KOPT-K1 (cell line): ENCODE measurements around the gene OSBPL5.

Source experiments
- H3K27ac ChIP-seq: fragments of 200-600 bp; sonication (generic); 2 replicates; pipeline ENCODE4 v1.5.1; 2016; ENCODE audit warnings: antibody characterized with exemption, mild to moderate bottlenecking, low read depth, low read length; ENCODE audit not compliant: poor library complexity, severe bottlenecking
- H3K36me3 ChIP-seq: fragments of 200-600 bp; sonication (generic); 2 replicates; pipeline ENCODE4 v1.5.1; 2017; ENCODE audit warnings: antibody characterized with exemption, mild to moderate bottlenecking, low read length, moderate library complexity; ENCODE audit not compliant: insufficient read depth
- H3K9me3 ChIP-seq: fragments of 200-600 bp; sonication (generic); 2 replicates; pipeline ENCODE4 v1.5.1; 2017; ENCODE audit warnings: antibody characterized with exemption, low read length, mild to moderate bottlenecking; ENCODE audit not compliant: insufficient read depth, poor library complexity, severe bottlenecking

Gene OSBPL5

DNA sequence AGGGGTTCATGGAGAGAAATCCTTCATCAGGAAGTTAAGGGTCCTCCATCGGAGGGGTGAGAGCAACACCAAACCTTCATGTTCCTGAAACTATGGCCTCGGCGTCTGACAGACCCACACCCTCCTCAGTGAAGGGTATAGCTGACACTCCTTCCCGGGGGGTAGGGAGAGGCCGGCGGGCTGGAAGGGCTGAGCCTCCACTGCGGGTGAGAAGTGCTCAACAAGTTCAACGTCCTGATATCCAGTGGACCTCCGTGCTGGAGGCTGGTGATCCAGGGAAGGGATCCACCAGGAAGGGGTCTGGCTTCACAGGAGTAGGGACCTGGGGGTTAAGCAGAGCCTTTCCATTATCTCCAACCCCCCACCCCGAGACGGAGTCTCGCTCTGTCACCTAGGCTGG, 120.2 kb downstream of the OSBPL5 start:
- Histone ChIP-seq H3K36me3 (peaks cover 59% of the 10 kb centered on the region), H3K27ac (no peak overlapping the region), H3K9me3 (no peaks in the 10 kb centered on the region)

DNA sequence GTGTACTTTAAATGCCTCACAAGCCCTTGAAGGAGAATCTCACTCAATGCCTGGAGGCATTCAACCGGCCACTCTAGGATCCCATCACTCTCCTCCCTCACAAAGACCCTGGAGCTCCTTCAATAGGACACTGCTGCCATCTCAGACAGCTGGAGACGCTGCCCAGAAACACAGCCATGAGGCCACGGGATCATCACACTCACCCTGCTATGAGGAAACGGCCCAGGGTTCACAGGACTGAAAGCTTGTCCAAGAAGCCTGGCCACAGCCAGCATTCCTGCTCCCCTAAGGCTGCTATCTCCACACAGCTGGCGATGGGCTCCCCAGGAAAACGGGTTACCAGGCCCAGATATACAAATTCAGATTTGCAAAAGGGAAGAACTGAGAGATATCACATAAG, 121.1 kb downstream of the OSBPL5 start:
- Histone ChIP-seq H3K9me3 (no peaks in the 10 kb centered on the region), H3K27ac (no peak overlapping the region), H3K36me3 (peaks cover 61% of the 10 kb centered on the region)

DNA sequence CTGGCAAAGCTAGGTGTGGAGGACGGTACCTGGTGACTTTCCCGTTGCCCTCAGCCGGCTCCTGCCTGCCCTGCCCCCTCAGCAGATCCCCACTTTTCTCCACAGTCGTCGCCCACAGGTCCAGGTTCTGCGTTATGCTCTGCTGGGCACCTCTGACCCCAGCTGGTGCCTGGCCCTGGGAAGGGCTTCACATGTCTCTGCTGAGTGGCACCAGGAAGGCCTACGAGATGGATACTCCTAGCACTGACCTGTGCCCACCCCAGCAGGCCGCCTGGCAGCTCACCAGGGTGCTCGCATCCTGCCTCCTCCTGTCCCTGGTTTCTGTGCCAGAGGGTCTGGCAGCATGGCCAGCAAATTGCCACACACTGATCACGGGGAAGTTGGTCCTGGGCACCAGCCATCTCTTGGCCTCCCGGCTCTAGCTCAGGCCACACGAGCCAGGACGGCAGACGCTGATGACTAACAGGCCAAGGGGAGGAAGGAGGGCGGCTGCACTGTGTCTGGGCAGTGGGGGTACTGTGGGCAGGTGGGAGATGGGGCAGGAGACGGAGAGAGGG, 121.7 kb downstream of the OSBPL5 start:
- Histone ChIP-seq H3K9me3 (no peaks in the 10 kb centered on the region), H3K36me3 (peaks cover 67% of the 10 kb centered on the region), H3K27ac (no peak overlapping the region)

DNA sequence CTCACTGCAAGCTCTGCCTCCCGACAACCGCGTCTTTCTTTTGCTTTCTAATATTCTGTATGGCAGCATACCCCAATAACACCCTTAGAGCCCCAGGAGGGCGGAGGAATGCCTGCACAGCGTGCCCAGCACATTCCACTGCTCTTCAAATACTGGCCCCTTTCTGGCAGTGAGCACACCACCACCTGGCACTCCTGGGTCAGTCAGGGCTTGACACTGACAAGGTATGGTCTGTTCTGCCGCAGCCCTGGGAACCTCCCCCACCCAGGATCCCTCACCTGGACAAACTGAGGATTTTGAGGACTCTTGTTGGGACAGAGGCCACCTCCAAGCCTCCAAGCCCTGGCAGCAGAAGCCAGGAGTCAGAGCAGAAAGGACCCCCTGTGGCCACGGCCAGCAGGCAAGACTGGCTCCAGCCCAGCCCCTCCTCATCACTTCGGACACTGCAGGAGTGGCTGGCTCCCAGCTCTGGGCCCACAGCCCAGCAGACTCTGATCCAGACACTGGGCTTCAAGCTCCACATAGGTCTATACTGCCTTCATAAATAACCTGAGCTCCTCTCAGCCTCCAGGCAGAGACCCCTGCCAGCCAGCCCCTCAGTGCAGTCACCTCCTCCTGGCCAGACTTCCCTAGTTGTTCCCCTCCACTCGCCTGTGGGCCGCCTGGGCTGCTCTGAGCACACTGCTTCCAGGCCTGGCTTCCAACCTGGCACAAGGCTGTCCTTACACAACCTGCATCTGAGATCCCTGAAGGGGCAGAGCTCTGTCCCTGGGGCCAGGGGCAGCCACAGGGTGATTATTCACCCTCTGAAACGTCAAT, 122.4 kb downstream of the OSBPL5 start:
- Histone ChIP-seq H3K27ac (no peak overlapping the region), H3K9me3 (no peaks in the 10 kb centered on the region), H3K36me3 (peaks cover 74% of the 10 kb centered on the region)

DNA sequence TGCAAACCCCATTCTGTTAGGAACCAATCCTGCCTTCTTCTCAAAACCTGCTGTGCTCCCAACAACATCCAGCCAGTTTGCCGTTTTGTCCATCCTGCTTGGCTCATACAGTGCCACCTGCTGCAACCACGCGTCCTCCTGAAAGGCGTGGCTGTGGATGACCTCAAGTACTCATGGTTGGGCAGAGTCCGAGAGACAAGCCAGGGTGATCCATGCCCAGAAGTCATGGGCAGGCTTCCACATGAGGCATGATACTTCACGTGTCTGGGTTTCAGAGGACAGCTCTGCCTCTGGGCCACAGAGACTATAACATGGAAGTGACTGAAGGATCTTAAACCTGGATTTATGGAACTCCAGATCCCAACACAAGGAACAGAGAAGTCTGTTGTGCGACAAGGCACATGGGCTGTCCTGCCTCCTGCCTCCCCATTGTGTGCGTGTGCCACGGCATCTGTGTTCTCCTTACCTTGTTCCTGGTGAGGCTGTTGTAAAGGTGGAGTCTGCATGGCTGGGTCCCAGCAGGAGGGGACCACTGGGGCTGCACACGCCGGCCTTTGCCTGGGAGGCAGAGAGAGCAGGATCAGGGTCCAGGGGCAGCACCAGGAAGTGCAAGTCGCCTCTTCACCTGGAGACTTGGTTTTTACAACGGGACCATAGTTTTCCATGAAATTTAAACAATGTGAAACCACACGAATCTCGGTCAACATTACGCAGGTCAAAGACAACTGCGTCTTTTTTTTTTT, 123.2 kb downstream of the OSBPL5 start:
- Histone ChIP-seq H3K9me3 (no peaks in the 10 kb centered on the region), H3K27ac (no peak overlapping the region), H3K36me3 (peaks cover 74% of the 10 kb centered on the region)

DNA sequence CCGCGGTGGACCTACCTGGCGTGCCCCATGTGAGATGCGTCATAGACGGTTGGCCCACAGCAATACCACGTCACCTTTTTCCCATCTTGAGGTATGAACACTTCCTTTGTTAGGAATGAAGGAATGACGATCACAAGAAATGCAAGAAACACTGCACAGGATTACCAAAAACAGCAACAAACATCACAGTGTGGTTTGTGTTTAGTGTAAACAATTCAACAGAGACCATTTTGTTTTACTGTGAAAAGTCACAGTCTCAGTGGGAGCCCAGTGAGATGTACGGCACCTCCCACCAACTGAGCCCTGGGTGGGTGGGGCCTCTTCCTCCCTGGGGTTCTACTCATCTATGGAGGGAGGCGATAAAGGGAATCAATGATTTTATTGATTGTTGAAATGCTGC, 124.2 kb downstream of the OSBPL5 start:
- H3K36me3 ChIP-seq, result peaks cover 78% of the 10 kb centered on the region
- H3K27ac ChIP-seq, result no peak overlapping the region
- H3K9me3 ChIP-seq, result no peaks in the 10 kb centered on the region

DNA sequence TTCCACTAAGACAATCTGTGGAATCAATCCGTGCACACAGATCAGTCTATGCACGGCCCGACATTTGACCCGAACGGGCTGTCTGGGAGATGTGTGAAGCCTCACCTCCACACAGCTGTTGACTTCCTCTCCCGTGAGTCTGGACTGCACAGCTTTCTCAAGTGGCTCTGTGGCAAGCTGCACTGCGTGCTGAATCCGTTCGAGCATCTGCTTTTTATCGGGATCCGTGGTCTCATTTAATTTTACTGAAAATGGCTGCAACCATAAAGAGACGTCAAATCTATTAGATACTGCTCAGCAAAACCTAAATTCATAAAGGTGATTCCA, 127.2 kb downstream of the OSBPL5 start:
- Histone ChIP-seq H3K36me3 (peaks cover 81% of the 10 kb centered on the region), H3K27ac (no peak overlapping the region), H3K9me3 (no peaks in the 10 kb centered on the region)
